Measurements from ENCODE around the gene ASXL2.

DNA sequence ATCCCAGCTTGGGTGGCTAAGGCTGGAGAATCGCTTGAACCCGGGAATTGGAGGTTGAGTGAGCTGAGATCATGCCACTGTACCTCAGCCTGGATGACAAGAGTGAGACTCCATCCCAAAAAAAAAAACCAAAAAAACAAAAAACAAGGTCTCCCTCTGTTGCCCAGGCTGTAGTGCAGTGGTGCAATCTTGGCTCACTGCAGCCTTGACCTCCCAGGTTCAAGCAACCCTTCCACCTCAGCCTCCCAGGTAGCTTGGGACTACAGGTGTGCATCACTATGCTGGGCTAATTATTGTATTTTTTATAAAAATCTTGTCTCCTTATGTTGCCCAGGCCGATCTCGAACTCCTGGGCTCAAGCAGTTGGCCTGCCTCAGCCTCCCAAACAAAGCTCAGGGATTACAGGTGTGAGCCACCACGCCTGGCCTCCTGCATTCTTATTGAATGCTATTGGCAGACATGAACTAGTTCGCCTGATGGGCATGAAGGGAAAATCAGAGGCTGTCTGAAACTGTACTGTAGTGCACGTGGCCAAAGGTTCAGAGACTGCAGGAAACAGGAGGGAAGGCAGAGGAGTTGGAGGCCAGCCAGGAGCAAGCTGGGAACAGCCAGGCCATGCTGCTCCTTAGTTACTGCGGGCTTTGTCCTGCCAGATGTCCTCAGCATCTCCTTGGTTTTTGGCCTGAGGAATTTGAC, 16.0 kb upstream of the ASXL2 start:
- TF ChIP-seq HDGF (IDR thresholded peaks at IDR 0.05; ENCODE audit: borderline replicate concordance) (no peak), BHLHE40 (IDR thresholded peaks at IDR 0.05; ENCODE audit: borderline replicate concordance) (no peak), ZNF384 (IDR thresholded peaks at IDR 0.05) (no peak), TARDBP (IDR thresholded peaks at IDR 0.05) (no peak), NFRKB (IDR thresholded peaks at IDR 0.05) (no peak), SUZ12 (IDR thresholded peaks at IDR 0.05) (no peak)
- TF ChIP-seq, protein P1, sequence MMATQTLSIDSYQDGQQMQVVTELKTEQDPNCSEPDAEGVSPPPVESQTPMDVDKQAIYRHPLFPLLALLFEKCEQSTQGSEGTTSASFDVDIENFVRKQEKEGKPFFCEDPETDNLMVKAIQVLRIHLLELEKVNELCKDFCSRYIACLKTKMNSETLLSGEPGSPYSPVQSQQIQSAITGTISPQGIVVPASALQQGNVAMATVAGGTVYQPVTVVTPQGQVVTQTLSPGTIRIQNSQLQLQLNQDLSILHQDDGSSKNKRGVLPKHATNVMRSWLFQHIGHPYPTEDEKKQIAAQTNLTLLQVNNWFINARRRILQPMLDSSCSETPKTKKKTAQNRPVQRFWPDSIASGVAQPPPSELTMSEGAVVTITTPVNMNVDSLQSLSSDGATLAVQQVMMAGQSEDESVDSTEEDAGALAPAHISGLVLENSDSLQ (IDR thresholded peaks at IDR 0.05), result no peak
